ENCODE results near the gene CDK6.

Gene CDK6

GRCh38 chr7:92602352-92603088 lies 233.9 kb downstream of the CDK6 start:
- peak; percentile 50 for DNase-seq (ENCODE audit: low read depth)
- TF ChIP-seq, protein P1, sequence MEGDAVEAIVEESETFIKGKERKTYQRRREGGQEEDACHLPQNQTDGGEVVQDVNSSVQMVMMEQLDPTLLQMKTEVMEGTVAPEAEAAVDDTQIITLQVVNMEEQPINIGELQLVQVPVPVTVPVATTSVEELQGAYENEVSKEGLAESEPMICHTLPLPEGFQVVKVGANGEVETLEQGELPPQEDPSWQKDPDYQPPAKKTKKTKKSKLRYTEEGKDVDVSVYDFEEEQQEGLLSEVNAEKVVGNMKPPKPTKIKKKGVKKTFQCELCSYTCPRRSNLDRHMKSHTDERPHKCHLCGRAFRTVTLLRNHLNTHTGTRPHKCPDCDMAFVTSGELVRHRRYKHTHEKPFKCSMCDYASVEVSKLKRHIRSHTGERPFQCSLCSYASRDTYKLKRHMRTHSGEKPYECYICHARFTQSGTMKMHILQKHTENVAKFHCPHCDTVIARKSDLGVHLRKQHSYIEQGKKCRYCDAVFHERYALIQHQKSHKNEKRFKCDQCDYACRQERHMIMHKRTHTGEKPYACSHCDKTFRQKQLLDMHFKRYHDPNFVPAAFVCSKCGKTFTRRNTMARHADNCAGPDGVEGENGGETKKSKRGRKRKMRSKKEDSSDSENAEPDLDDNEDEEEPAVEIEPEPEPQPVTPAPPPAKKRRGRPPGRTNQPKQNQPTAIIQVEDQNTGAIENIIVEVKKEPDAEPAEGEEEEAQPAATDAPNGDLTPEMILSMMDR (IDR thresholded peaks at IDR 0.05; ENCODE audit: insufficient read depth, low read depth, low read length, missing control alignments) = no peak
- no peak overlapping the region for H3K4me3 ChIP-seq (ENCODE audit: low read length)

GRCh38 chr7:92598310-92598981 lies 237.9 kb downstream of the CDK6 start:
- TF ChIP-seq, protein P1 (IDR thresholded peaks at IDR 0.05; ENCODE audit: insufficient read depth, low read depth, low read length, missing control alignments) = no peak
- no peak overlapping the region for H3K4me3 ChIP-seq (ENCODE audit: low read length)
- DNase-seq (ENCODE audit: low read depth) = no peak

DNA sequence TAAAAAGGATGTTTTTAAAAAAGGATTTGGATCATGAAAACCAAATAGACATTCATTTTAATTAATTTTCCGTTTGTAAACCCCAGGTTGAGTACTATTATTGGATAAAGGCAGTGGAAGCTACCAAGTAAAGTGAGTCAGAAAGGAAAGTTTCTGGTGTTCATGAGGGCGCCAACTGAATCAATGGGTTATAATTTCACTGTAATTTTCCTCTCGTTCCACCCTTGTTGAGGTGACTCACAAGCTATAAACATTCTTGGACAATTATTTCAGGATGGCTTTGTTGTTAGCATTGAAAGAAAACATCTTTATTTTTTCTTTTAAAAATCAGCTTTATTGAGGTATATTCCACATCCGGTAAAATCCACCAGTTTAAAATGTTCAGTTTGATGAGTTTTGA lies 241.1 kb downstream of the CDK6 start:
- no peak overlapping the region for H3K4me3 ChIP-seq (ENCODE audit: low read length)
- DNase-seq (ENCODE audit: low read depth) = peak; percentile 59
- TF ChIP-seq, protein P1 (IDR thresholded peaks at IDR 0.05; ENCODE audit: insufficient read depth, low read depth, low read length, missing control alignments) = no peak

GRCh38 chr7:92594746-92595145 lies 241.6 kb downstream of the CDK6 start:
- TF ChIP-seq, protein P1 (IDR thresholded peaks at IDR 0.05; ENCODE audit: insufficient read depth, low read depth, low read length, missing control alignments) = no peak
- DNase-seq (ENCODE audit: low read depth) = no peak
- H3K4me3 ChIP-seq (ENCODE audit: low read length) = no peak overlapping the region

- peak overlapping the region; percentile 86 for H3K4me3 ChIP-seq (ENCODE audit: low read length)
- DNase-seq (ENCODE audit: low read depth) = no peak
- TF ChIP-seq, protein P1 (IDR thresholded peaks at IDR 0.05; ENCODE audit: insufficient read depth, low read depth, low read length, missing control alignments) = no peak
Measured at GRCh38 chr7:92590711-92591310, 245.6 kb downstream of the CDK6 start.

DNA sequence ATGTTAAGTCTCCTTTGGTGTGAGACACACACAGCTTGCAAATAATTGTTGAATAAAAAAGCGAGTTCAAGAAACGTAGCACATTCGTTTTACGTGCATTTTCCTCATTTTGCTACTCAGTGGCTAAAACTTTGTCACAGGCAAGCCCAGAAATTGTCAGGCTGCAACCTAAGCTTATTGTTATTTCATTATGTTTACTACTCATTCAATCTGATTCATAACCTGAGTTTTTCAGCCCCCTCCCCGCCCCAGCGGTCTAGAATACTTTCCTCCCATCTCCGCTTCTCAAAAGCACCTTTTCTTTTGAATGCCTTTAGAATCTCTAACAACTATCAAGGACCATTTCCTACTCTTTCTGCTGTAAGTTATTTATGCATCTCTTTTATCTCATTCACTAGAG lies 247.3 kb downstream of the CDK6 start:
- H3K4me3 ChIP-seq (ENCODE audit: low read length) = peak overlapping the region; percentile 86
- TF ChIP-seq, protein P1 (IDR thresholded peaks at IDR 0.05; ENCODE audit: insufficient read depth, low read depth, low read length, missing control alignments) = no peak
- no peak for DNase-seq (ENCODE audit: low read depth)

Data from epithelial cell of esophagus (primary cell).